ENCODE results near the gene GNAS-AS1.

The GNAS-AS1 gene

GRCh38 chr20:58864346-58864745, 13.6 kb upstream of the GNAS-AS1 start:
- Histone ChIP-seq H3K36me3 (ENCODE audit: low read length) (no peaks in the 10 kb centered on the region), H3K27ac (ENCODE audit: low read depth, low read length) (no peak overlapping the region), H3K9me2 (replicated peaks; ENCODE audit: insufficient read depth, low read length) (no peaks in the 10 kb centered on the region), H3K9ac (ENCODE audit: low read length) (no peak overlapping the region), H4K20me1 (ENCODE audit: low read depth, low read length) (no peaks in the 10 kb centered on the region), H3K27me3 (ENCODE audit: low read length) (no peaks in the 10 kb centered on the region), H3K79me2 (ENCODE audit: insufficient read depth, low read length) (no peaks in the 10 kb centered on the region), H3K4me2 (ENCODE audit: low read depth, low read length, poor library complexity, severe bottlenecking) (no peak overlapping the region), H3F3A (ENCODE audit: insufficient read depth) (no peaks in the 10 kb centered on the region), H2AFZ (ENCODE audit: low read depth, low read length, severe bottlenecking) (no peak overlapping the region), H3K4me3 (ENCODE audit: insufficient read depth, low read length, poor library complexity, severe bottlenecking) (no peak overlapping the region), H3K9me3 (ENCODE audit: insufficient read depth, low read length) (no peaks in the 10 kb centered on the region)
- peak; percentile 40 for TF ChIP-seq CTCF (IDR thresholded peaks at IDR 0.05; ENCODE audit: insufficient read depth, low read length, poor library complexity, severe bottlenecking)
- TF ChIP-seq EZH2phosphoT487 (conservative IDR thresholded peaks at IDR 0.05; ENCODE audit: low read length), result no peak

GRCh38 chr20:58863044-58863790, 12.5 kb upstream of the GNAS-AS1 start:
- H3K36me3 ChIP-seq (ENCODE audit: low read length), result no peaks in the 10 kb centered on the region
- H3K79me2 ChIP-seq (ENCODE audit: insufficient read depth, low read length), result no peaks in the 10 kb centered on the region
- H3K27ac ChIP-seq (ENCODE audit: low read depth, low read length), result no peak overlapping the region
- TF ChIP-seq EZH2phosphoT487 (conservative IDR thresholded peaks at IDR 0.05; ENCODE audit: low read length) (no peak), CTCF (IDR thresholded peaks at IDR 0.05; ENCODE audit: insufficient read depth, low read length, poor library complexity, severe bottlenecking) (no peak)
- H3K4me3 ChIP-seq (ENCODE audit: insufficient read depth, low read length, poor library complexity, severe bottlenecking), result no peak overlapping the region
- H3F3A ChIP-seq (ENCODE audit: insufficient read depth), result no peaks in the 10 kb centered on the region
- no peaks in the 10 kb centered on the region for H3K9me3 ChIP-seq (ENCODE audit: insufficient read depth, low read length)
- H3K27me3 ChIP-seq (ENCODE audit: low read length), result no peaks in the 10 kb centered on the region
- H2AFZ ChIP-seq (ENCODE audit: low read depth, low read length, severe bottlenecking), result no peak overlapping the region
- no peaks in the 10 kb centered on the region for H4K20me1 ChIP-seq (ENCODE audit: low read depth, low read length)
- H3K4me2 ChIP-seq (ENCODE audit: low read depth, low read length, poor library complexity, severe bottlenecking), result no peak overlapping the region
- H3K9me2 ChIP-seq (replicated peaks; ENCODE audit: insufficient read depth, low read length), result no peaks in the 10 kb centered on the region
- H3K9ac ChIP-seq (ENCODE audit: low read length), result no peak overlapping the region

- Histone ChIP-seq H2AFZ (ENCODE audit: low read depth, low read length, severe bottlenecking) (no peak overlapping the region), H3K9me2 (replicated peaks; ENCODE audit: insufficient read depth, low read length) (no peaks in the 10 kb centered on the region), H3K79me2 (ENCODE audit: insufficient read depth, low read length) (no peaks in the 10 kb centered on the region), H3F3A (ENCODE audit: insufficient read depth) (no peaks in the 10 kb centered on the region), H3K27me3 (ENCODE audit: low read length) (no peaks in the 10 kb centered on the region), H3K27ac (ENCODE audit: low read depth, low read length) (no peak overlapping the region), H3K36me3 (ENCODE audit: low read length) (no peaks in the 10 kb centered on the region), H3K4me3 (ENCODE audit: insufficient read depth, low read length, poor library complexity, severe bottlenecking) (no peak overlapping the region), H3K9ac (ENCODE audit: low read length) (no peak overlapping the region), H3K9me3 (ENCODE audit: insufficient read depth, low read length) (no peaks in the 10 kb centered on the region), H4K20me1 (ENCODE audit: low read depth, low read length) (no peaks in the 10 kb centered on the region), H3K4me2 (ENCODE audit: low read depth, low read length, poor library complexity, severe bottlenecking) (no peak overlapping the region)
- TF ChIP-seq CTCF (IDR thresholded peaks at IDR 0.05; ENCODE audit: insufficient read depth, low read length, poor library complexity, severe bottlenecking) (no peak), EZH2phosphoT487 (conservative IDR thresholded peaks at IDR 0.05; ENCODE audit: low read length) (0 out of 2 replicates have a peak, but pooled peaks have one; percentile 49)
Observed at GRCh38 chr20:58855506-58856389, 5.0 kb upstream of the GNAS-AS1 start.

All from SU-DHL-6 (cell line).